GM13976 (cell line): ENCODE data around the gene THAP7.

ENCODE experiments used
- DNase-seq: peaks from one replicate; pipeline ENCODE4 v3.0.0; 2012; ENCODE audit warnings: low spot score
- CTCF ChIP-seq: IDR thresholded peaks from 2 replicates; pipeline ENCODE4 v1.5.1; 2012; ENCODE audit warnings: borderline replicate concordance, mild to moderate bottlenecking; ENCODE audit not compliant: insufficient read depth; ENCODE audit errors: extremely low read depth, missing control alignments, control extremely low read depth
- in situ Hi-C: fragments of 300-500 bp; cut with MboI; formaldehyde crosslinking; loops from one replicate; pipeline ENCODE4 v1.12.0; 2022; ENCODE audit warnings: low sequenced_read_pairs, mixed read lengths, inconsistent platforms; ENCODE audit not compliant: unreplicated experiment

Gene THAP7

GRCh38 chr22:20991252-20992055 is 10.5 kb downstream of the THAP7 start:
- in situ Hi-C loops = no loop called here
- no peak for TF ChIP-seq CTCF

GRCh38 chr22:20990184-20991180 is 11.4 kb downstream of the THAP7 start:
- DNase-seq = no peak
- in situ Hi-C loops = no loop called here

More at GRCh38 chr22:20991252-20992055, 10.5 kb downstream of the THAP7 start:
- DNase-seq = no peak

GRCh38 chr22:20989323-20990138 is 12.4 kb downstream of the THAP7 start:
- no peak for TF ChIP-seq CTCF
- no peak for DNase-seq
- in situ Hi-C loops = no loop called here

More at GRCh38 chr22:20990184-20991180, 11.4 kb downstream of the THAP7 start:
- TF ChIP-seq CTCF = no peak

- in situ Hi-C loops = no loop called here
These were observed 13.2 kb downstream of the THAP7 start for GRCh38 chr22:20988573-20989322.

GRCh38 chr22:20987375-20987774 is 14.5 kb downstream of the THAP7 start:
- TF ChIP-seq CTCF = no peak
- in situ Hi-C loops = no loop called here
- DNase-seq = no peak

More at GRCh38 chr22:20988573-20989322, 13.2 kb downstream of the THAP7 start:
- no peak for TF ChIP-seq CTCF
- no peak for DNase-seq
